HG02840 (cell line): Measurements from ENCODE around the gene AQP12A.

Experiments used
- ATAC-seq: cut with Tn5 transposase; IDR thresholded peaks from one replicate; pipeline ENCODE4 v1.9.1; 2021; ENCODE audit warnings: mild to moderate bottlenecking, moderate library complexity, moderate number of reproducible peaks; ENCODE audit not compliant: unreplicated experiment, low FRiP score

AQP12A gene

GRCh38 chr2:240733803-240734495 lies 42.3 kb downstream of the AQP12A start:
- ATAC-seq = no peak

GRCh38 chr2:240734756-240735155 lies 43.1 kb downstream of the AQP12A start:
- no peak for ATAC-seq

GRCh38 chr2:240735476-240735875 lies 43.8 kb downstream of the AQP12A start:
- ATAC-seq = no peak

- no peak for ATAC-seq
Observed at GRCh38 chr2:240736281-240737250, 44.9 kb downstream of the AQP12A start.

- ATAC-seq = no peak
Observed at GRCh38 chr2:240737512-240737911, 45.8 kb downstream of the AQP12A start.

- no peak for ATAC-seq
Observed at GRCh38 chr2:240737958-240738357, 46.3 kb downstream of the AQP12A start.

- no peak for ATAC-seq
Observed at GRCh38 chr2:240739797-240740196, 48.1 kb downstream of the AQP12A start.

- ATAC-seq = no peak
Observed at GRCh38 chr2:240741091-240741490, 49.4 kb downstream of the AQP12A start.

GRCh38 chr2:240742602-240743095 lies 51.0 kb downstream of the AQP12A start:
- no peak for ATAC-seq

GRCh38 chr2:240745456-240745855 lies 53.8 kb downstream of the AQP12A start:
- no peak for ATAC-seq

- ATAC-seq = no peak
Observed at GRCh38 chr2:240745962-240746361, 54.3 kb downstream of the AQP12A start.

- ATAC-seq = no peak
Observed at GRCh38 chr2:240746671-240747070, 55.0 kb downstream of the AQP12A start.

GRCh38 chr2:240747256-240747655 lies 55.6 kb downstream of the AQP12A start:
- ATAC-seq = no peak
